ENCODE results near the gene RAB40C. TPM values are rescaled to one million over a fixed set of nuclear protein-coding genes. Genes with fewer than 3 reads are reported as not detected.

RAB40C gene
- total RNA-seq, 4 donors from 2014 or later: 17.7 to 28.3 (median 22.1) TPM

DNA sequence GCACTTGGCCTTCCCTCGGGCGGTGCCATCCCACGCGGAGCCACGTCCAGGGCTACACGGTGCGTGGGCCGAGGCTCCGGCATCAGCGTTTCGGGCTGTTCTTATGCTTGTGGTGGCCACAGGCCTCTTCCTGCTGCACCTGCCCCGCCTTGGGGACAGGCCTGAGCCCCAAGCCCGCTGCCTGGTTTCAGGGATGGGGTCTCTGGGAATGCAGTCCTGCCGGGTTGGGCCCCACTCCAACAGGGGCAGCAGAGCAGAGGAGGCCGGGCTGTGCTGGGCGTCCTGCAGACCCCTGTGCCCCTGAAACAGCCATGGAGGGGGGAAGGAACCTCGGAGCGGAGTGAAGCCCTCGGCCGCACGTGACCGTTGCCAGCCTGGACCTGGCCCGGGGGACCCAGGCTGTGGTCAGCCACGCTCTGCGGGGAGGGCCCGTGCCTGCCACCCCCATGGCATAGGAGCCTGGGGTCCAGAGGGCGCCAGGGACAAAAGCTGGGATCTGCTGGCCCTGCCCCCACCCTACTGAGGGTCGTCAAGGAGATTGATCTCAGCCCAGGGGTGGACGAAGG is 40.5 kb downstream of the RAB40C start:
- no peak for ATAC-seq
- Histone ChIP-seq H3K9me3 (no peaks in the 10 kb centered on the region), H3K36me3 (peaks cover 0 to 65% of the 10 kb centered on the region in 2 donors), H3K27ac (no peak overlapping the region), H3K4me3 (no peak overlapping the region), H3K27me3 (peaks cover 19% of the 10 kb centered on the region), H3K4me1 (peaks cover 2 to 36% (median 23%) of the 10 kb centered on the region in 3 donors)
- TF ChIP-seq, protein P1, sequence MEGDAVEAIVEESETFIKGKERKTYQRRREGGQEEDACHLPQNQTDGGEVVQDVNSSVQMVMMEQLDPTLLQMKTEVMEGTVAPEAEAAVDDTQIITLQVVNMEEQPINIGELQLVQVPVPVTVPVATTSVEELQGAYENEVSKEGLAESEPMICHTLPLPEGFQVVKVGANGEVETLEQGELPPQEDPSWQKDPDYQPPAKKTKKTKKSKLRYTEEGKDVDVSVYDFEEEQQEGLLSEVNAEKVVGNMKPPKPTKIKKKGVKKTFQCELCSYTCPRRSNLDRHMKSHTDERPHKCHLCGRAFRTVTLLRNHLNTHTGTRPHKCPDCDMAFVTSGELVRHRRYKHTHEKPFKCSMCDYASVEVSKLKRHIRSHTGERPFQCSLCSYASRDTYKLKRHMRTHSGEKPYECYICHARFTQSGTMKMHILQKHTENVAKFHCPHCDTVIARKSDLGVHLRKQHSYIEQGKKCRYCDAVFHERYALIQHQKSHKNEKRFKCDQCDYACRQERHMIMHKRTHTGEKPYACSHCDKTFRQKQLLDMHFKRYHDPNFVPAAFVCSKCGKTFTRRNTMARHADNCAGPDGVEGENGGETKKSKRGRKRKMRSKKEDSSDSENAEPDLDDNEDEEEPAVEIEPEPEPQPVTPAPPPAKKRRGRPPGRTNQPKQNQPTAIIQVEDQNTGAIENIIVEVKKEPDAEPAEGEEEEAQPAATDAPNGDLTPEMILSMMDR (IDR thresholded peaks at IDR 0.05): no peak
- no peak for TF ChIP-seq POLR2A (IDR thresholded peaks at IDR 0.05)
- no peak for TF ChIP-seq EP300 (IDR thresholded peaks at IDR 0.05)
- TF ChIP-seq POLR2AphosphoS5 (IDR thresholded peaks at IDR 0.05): no peak
- no CpG with 5 or more reads among the region's 29 CpGs for WGBS, 2 donors (ENCODE audit: low coverage in 1 of 2)

DNA sequence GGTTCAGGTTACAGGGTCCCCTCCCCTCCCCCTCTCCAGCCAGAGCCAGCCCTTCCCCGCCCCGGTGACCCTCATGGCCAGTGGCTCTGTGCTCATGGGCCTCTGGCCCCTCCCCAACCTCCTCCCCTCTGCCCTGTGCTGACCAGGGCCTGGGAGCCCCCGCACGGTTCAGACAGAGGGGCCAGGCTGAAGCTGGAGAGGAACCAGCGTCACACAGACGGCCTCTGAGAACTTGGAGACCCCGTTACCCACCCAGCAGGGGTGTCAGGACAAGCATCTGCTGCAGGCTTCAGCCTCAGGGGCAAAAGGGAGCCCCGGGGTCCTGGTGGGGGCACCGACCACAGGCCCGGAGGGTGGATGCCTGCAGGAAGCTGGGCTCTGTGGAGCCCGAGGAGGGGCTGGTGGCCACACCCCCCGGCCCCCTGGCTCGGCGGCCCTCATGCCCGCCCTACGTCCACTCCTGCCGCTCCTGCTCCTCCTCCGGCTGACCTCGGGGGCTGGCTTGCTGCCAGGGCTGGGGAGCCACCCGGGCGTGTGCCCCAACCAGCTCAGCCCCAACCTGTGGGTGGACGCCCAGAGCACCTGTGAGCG is 41.0 kb downstream of the RAB40C start, which contains the start of gene WFIKKN1:
TSS of gene WFIKKN1 (plus strand) at position 171 of the 591 bp plus-strand sequence. CDS start at position 440, 269 bp downstream.
- Histone ChIP-seq H3K4me3 (no peak within 1 kb of the TSS), H3K4me1 (peaks cover 2 to 42% (median 28%) of the 10 kb centered on the region in 3 donors), H3K9me3 (no peaks in the 10 kb centered on the region), H3K27me3 (peaks cover 19% of the 10 kb centered on the region), H3K36me3 (peaks cover 0 to 60% of the 10 kb centered on the region in 2 donors), H3K27ac (no peak within 1 kb of the TSS)
- ATAC-seq: no peak
- TF ChIP-seq POLR2A (IDR thresholded peaks at IDR 0.05): no peak
- no peak for TF ChIP-seq POLR2AphosphoS5 (IDR thresholded peaks at IDR 0.05)
- no peak for TF ChIP-seq EP300 (IDR thresholded peaks at IDR 0.05)
- TF ChIP-seq, protein P1 (IDR thresholded peaks at IDR 0.05): no peak
- no CpG with 5 or more reads among the region's 23 CpGs for WGBS, 2 donors (ENCODE audit: low coverage in 1 of 2)

DNA sequence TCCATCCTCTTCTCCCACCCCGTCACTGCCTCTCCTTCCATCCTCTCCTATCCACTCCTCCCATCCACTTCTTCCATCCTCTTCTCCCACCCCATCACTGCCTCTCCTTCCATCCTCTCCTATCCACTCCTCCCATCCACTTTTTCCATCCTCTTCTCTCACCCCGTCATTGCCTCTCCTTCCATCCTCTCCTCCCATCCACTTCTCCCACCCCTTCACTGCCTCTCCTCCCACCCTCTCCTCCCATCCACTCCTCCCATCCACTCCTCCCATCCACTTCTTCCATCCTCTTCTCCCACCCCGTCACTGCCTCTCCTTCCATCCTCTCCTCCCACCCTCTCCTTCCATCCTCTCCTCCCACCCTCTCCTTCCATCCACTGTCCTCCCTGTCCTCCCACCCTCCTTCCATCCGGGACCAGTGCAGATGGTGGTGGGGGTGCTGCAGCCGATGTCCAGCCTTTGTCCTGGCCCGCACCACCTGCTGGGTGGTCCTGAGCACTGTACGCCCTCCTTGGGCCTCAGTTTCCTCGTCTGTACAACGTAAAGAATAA is 42.0 kb downstream of the RAB40C start:
- H3K9me3 ChIP-seq: no peaks in the 10 kb centered on the region
- H3K36me3 ChIP-seq: peaks cover 0 to 50% of the 10 kb centered on the region in 2 donors
- peaks cover 19% of the 10 kb centered on the region for H3K27me3 ChIP-seq
- no peak overlapping the region for H3K4me3 ChIP-seq
- no peak for TF ChIP-seq POLR2A (IDR thresholded peaks at IDR 0.05)
- TF ChIP-seq EP300 (IDR thresholded peaks at IDR 0.05): no peak
- no peak for TF ChIP-seq POLR2AphosphoS5 (IDR thresholded peaks at IDR 0.05)
- TF ChIP-seq, protein P1 (IDR thresholded peaks at IDR 0.05): no peak
- no peak overlapping the region for H3K27ac ChIP-seq
- 8 to 25% methylated on average over 2 to 3 of the region's 9 CpGs for WGBS, 2 donors (ENCODE audit: low coverage in 1 of 2)
- no peak for ATAC-seq
- peaks cover 2 to 44% (median 28%) of the 10 kb centered on the region in 3 donors for H3K4me1 ChIP-seq

DNA sequence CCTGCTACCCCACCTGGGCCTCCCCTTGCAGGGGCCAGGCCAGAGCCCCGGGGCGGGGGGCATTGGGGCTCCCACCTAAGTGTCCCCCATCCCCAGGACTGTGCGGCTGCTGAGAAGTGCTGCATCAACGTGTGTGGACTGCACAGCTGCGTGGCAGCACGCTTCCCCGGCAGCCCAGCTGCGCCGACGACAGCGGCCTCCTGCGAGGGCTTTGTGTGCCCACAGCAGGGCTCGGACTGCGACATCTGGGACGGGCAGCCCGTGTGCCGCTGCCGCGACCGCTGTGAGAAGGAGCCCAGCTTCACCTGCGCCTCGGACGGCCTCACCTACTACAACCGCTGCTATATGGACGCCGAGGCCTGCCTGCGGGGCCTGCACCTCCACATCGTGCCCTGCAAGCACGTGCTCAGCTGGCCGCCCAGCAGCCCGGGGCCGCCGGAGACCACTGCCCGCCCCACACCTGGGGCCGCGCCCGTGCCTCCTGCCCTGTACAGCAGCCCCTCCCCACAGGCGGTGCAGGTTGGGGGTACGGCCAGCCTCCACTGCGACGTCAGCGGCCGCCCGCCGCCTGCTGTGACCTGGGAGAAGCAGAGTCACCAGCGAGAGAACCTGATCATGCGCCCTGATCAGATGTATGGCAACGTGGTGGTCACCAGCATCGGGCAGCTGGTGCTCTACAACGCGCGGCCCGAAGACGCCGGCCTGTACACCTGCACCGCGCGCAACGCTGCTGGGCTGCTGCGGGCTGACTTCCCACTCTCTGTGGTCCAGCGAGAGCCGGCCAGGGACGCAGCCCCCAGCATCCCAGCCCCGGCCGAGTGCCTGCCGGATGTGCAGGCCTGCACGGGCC is 42.8 kb downstream of the RAB40C start:
- TF ChIP-seq POLR2AphosphoS5 (IDR thresholded peaks at IDR 0.05) (no peak), EP300 (IDR thresholded peaks at IDR 0.05) (no peak), POLR2A (IDR thresholded peaks at IDR 0.05) (no peak)
- TF ChIP-seq, protein P1 (IDR thresholded peaks at IDR 0.05): no peak
- no peak for ATAC-seq
- 100% methylated on average over 1 of the region's 67 CpGs; no CpG with 5 or more reads in 1 of the 2 donors for WGBS, 2 donors (ENCODE audit: low coverage in 1 of 2)
- peaks cover 0 to 42% of the 10 kb centered on the region in 2 donors for H3K36me3 ChIP-seq
- no peak overlapping the region for H3K27ac ChIP-seq
- H3K27me3 ChIP-seq: peaks cover 19% of the 10 kb centered on the region
- no peaks in the 10 kb centered on the region for H3K9me3 ChIP-seq
- peaks cover 2 to 50% (median 33%) of the 10 kb centered on the region in 3 donors for H3K4me1 ChIP-seq
- H3K4me3 ChIP-seq: no peak overlapping the region
